NCI-H460 (cell line): ENCODE results near the gene EMX1. TPM values are rescaled to one million over a fixed set of nuclear protein-coding genes. Genes with fewer than 3 reads are reported as not detected.

Experiments used
- DNase-seq: peaks from one replicate; pipeline ENCODE4 v3.0.0-alpha.2; 2016; ENCODE audit warnings: low read depth; ENCODE audit errors: extremely low read depth
- total RNA-seq: library from RNA; depleted of rRNA; stranded (reverse); fragments of >200 nt; shearing (Covaris generic); gene quantifications from 2 replicates; pipeline ENCODE4 v1.2.3, GENCODE V29; 2014

Gene EMX1
- total RNA-seq, 1 experiment from 2014 or later = not detected

- no peak for DNase-seq
These were observed 25.0 kb downstream of the EMX1 start for GRCh38 chr2:72942293-72942692.

DNA sequence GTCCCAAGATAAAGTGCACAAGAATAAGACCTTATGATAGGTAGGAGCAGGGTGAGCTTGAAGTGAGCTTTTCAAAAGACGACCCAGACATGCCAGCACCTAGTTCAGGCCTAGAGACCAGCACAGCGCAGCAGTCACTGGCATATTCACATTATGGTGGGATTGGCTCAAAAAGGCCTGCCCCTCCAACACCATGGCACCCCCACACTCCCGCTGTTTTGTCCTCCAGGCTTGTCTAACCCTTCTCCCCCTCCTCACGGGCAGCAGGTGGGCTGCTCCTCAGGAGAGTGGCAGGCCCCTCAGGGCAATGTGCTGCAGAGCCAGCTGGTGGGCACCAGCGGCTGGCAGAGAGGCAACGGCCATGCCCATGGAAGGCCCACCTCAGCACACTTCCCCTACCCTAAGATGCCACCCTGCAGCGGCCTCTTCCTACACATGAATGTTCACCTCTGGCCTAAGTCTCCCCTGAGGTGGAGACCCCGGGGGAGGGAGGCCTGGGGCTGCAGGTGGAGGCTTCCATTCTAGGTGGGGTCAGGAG lies 25.6 kb downstream of the EMX1 start:
- DNase-seq = no peak

DNA sequence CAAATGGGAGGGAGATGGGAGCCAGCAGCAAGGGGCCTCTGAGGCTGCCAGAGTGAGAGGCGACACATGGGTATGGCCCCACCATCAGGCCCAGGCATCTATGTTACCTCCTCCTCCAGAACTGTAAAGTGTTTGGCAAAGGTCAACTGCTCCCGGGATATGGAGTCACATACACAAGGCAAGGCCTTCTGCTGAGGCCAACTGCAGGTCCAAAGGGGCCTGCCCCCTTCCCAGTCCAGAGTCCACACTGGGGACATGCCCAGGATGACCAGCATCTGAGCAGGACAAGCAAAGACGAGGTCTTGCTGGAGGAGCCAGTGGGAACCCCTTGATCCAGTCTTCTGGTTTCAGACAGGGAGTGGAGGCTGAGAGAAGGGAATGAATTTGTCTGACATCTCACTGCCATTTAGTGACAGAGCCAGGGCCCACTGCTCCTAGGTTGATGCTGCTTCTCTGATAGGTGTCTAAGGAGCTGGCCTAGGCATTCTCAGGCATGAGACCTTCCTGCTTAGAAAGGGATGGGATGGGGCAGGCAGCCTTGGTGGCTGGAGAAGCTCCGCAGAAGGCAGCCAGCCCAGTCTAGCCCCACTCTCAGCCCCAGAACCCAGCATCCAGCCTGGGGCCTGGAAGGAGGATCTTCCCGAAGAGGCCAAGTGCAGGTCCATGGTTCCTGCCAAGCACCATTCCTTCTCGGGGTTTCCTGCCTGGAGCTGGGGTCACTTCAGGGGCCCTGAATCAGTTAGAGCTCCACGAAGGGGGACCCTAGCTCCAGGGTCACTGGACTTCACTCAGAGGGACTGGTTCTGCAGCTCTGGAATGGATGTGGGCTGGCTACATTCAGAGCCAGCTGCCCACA lies 26.4 kb downstream of the EMX1 start:
- DNase-seq = no peak

DNA sequence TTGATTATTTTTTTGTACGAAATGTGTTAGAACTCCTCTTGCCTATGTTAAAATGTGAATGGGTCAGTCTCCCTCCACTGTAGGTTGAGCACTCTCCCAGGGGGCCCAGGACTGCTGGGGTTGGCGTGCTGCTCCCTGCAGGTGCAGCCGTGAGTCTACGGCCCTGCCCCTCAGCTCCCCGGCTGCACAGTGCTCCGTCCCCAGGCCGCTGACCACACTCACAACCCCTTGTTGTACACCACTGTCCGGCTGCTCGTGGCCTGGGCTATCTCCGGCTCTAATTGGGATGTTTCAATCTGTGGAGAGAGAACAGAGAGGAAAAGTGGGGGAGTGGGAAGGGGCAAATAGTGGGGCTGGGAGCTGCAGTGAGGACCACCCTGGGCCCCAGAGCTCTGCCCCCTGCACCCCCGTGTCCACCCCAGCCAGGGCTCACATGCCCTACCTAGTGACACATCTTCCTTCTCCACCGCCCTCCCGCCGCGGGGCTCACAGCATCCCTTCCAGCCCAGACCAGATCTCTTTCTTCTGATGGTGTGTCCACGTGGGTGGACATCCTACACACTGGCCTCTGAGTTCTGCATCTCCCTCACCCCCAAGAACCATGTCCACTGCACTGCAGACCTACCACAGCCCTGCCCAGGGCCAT lies 27.6 kb downstream of the EMX1 start:
- DNase-seq = no peak

- no peak for DNase-seq
These were observed 28.2 kb downstream of the EMX1 start for GRCh38 chr2:72945450-72946019.

GRCh38 chr2:72946466-72946865 lies 29.1 kb downstream of the EMX1 start:
- DNase-seq = no peak

- DNase-seq = no peak
These were observed 30.9 kb downstream of the EMX1 start for GRCh38 chr2:72947952-72948830.

GRCh38 chr2:72949045-72949444 lies 31.7 kb downstream of the EMX1 start:
- DNase-seq = no peak

DNA sequence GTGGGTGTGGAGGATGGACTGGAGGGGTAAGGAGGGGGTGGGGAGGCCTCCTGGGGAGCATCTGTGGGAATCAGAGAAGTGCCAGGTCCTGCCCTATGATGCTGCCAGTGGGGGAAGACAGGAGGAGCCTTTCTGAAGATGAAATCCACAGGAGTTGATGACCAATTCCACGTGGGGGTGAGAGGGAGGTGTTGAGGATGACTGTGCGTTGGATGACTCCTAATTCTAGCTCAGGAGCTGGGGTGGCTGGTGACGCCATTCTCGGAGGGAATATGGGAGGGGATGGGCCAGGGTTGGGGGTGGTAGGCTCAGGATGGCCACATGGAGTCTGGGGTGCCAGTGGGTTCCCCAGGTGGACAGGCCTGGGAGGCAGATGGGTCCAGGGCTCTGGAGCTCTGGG lies 32.3 kb downstream of the EMX1 start:
- no peak for DNase-seq

DNA sequence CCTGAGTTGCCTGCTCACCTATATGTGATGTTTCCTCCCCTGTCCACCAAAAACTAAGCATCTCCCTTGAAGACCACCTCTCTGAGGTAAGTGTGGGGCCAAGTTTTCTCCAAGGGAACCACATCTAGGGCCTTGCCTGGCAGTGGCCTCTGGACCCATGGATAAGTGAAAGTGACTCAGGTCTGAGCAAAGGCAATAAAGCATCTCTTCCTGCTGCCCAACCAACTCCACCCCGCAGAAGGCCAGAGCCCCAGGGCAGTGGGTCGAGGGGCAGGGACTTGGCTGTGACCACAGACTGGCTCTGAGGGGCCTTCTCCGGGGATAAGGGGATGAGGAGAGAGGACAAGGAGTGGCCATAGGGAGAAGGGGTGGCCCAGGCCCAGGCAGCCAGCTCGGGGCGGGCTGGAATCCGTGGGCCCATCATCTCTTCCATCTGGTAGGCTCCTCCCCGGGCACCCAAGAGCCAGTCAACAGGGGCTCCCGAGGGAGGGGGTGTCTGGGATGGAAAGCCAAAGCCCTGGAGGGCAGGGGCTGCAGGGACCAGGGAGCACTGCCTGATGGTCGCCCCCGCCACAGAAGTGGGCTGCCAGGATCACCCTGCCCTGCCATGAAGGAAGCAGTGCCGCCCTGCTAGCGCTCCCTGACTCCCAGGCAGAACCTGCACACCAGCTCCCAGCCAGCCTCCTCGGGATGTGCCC lies 33.4 kb downstream of the EMX1 start:
- DNase-seq = no peak

DNA sequence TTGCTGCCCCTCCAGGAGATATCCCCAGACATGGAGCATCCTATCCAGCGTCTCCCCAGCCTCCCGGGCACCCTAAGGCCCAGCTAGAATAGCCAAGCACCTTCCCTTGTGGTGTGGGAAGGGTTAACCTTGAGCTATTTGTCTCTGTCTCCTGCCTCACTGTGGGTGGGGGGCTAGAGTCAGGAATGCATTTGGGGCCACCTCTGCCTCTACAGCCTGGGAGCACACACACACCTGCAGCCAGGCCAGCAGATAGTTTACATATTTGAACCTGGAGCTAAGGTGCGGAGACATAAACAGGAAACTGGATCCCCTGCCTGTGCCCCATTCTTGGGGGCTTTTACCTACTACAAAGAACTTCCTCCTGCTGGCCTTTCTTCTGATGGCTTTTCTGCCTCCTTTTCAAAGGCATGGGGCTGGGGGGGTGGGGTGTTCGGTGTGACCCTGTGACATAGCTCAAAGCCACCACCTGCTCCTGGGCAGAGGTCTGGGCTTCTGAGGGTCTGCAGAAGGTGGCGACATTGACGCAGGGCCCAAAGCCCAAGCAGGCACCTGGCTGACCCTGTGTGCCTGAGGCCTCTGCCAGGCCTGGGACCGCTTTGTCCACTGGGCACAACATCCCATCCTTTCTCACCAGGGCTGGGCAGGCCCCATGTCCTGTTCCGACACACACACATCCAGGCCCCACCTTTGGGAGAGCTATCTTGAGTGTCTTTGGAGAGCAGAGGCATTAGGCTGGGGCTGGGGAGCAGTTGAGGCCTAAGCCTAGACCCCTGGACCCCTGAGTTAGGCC lies 34.2 kb downstream of the EMX1 start:
- DNase-seq = no peak

DNA sequence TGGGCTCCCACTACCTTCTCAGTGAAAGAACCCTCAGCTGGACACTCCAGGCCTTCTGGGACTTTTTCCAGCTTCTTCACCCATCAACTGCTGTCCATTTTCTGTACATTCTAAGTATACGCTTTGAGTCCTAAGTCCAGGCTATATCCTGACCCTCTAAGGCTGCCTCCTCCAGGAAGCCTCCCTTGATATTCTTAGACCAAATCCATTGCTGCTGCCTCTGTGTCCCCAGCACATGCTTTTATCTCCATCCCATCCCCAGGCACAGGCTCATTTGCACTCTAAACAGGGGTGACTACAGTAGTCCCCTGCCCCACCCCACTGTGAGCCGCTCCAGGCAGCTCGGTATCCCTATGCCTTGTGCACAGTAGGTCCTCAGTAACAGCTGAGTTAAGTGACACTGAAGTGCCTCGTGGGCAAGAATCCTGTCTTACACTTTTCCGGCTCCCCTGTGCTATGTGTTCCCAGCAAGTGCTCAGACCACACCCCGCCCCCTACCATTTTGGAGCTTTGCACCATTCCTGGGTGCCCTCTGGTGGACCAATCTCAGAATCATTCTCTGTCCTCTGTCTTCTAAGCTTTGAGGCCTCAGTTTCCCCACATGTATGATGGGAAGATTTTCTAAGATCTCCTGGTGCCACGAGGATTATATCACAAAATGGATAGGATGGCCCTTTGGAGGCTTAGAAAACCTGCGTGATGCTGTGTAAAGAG lies 34.9 kb downstream of the EMX1 start:
- DNase-seq = no peak

DNA sequence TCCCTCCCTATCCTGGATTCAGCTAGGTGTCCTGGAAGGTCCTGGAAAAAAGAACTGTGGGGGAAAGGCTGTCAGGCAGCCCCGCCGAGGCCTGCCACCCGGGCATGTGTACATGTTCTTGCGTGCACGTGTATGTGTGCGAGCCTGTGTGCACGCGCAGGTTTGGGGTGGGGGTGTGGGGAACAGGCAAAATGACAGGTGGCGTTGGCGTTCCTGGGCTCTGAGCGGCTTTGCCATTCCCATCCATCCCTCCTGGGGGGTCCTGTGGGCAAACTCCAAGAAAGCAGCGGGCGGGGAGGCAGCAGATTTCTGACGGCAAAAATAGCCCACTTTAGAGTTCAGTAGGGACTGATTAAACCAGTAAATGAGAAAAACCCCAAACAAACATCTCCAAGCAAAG lies 35.6 kb downstream of the EMX1 start:
- DNase-seq = no peak

GRCh38 chr2:72953528-72953927 lies 36.2 kb downstream of the EMX1 start:
- DNase-seq = no peak

DNA sequence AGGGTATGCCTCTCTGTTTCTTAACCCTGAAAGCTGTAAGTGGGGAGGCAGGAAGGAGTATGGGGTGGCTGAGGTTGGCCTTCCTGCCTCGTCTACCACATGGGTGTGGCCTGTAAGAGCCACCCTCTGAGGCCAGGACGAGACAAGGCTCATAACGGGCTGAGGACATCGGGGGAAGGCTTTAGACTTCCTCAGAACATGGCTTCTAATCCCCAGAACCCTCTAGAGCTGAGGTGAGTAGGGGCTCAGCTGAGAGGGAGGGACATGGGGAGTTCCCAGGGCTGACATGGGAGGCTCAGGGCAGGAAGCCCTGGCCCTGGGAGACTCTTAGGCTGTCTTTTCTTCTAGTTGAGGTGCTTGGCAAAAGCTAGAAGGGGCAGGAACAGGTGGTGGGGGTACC lies 36.7 kb downstream of the EMX1 start:
- no peak for DNase-seq

DNA sequence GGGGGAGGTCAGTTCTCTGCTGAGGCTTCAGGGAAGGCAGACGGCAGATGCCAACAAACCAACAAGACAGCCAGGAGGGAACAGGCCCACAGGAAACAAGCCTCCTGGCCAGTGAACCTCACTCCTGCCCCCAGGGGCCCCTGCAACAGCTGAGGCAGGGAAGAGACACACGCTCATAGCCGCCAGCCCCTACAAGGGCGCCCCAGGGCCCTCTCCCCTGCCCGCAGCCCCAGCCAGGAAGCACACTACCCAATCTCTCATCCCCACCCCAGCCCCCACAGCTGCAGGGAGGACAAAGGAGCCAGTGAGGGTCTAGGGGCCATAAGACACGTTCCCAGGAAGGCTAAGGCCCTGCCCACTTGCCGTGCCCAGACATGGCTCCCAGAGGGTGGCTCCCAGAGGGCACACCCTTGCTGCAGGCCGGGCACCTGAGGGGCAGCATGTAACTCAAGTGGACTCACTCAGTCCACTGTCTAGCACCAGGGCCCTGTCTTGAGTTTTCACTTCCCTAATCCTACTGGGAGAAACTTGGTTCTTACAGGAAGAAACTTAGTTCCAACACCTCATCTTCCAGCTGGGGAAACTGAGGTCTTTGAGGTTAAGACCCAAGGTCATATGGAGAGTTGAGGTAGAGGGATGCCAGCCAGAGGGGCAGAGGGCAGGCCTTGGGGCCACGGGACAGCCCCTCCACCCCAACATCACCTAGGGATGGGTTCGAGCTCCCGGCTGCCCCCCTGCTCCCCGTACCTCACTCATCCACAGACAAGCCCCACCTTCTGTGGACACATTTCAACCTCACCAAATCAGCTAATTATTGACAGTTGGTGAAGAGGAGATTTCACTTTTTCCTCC lies 37.3 kb downstream of the EMX1 start:
- no peak for DNase-seq

GRCh38 chr2:72955228-72956049 lies 38.1 kb downstream of the EMX1 start:
- DNase-seq = no peak
